ENCODE results near the gene ZNF222.

The ZNF222 gene

GRCh38 chr19:44025217-44025936 is at the start of gene ZNF222:
TSS of gene ZNF222 (plus strand) at chr19:44025379. CDS start at chr19:44025437, 58 bp downstream.
- H3K4me1 Mint-ChIP-seq, result peaks cover 27% of the 10 kb centered on the region
- peaks cover 29% of the 10 kb centered on the region for H3K9me3 Mint-ChIP-seq
- peak; percentile 38 to 79 for DNase-seq (ENCODE audit: low spot score in 2 of 2)

GRCh38 chr19:43976732-43977131 is 48.4 kb upstream of the ZNF222 start:
- no peak overlapping the region for H3K27ac Mint-ChIP-seq
- H3K4me3 Mint-ChIP-seq, result no peak overlapping the region
- no peak for ATAC-seq
- H3K4me1 Mint-ChIP-seq, result no peaks in the 10 kb centered on the region
- DNase-seq (ENCODE audit: low spot score in 2 of 2), result no peak
- H3K9me3 Mint-ChIP-seq, result peaks cover 28% of the 10 kb centered on the region
- no peaks in the 10 kb centered on the region for H3K36me3 Mint-ChIP-seq

More at GRCh38 chr19:44025217-44025936, at the start of gene ZNF222:
- peak; percentile 100 for ATAC-seq
- peaks cover 28% of the 10 kb centered on the region for H3K36me3 Mint-ChIP-seq
- peak within 1 kb of the TSS; percentile 92 for H3K4me3 Mint-ChIP-seq
- peak within 1 kb of the TSS; percentile 94 for H3K27ac Mint-ChIP-seq

- no peak for ATAC-seq
- Mint-ChIP-seq H3K4me3 (peak overlapping the region; percentile 82), H3K9me3 (peaks cover 8% of the 10 kb centered on the region), H3K4me1 (peaks cover 5% of the 10 kb centered on the region), H3K36me3 (peaks cover 3% of the 10 kb centered on the region), H3K27ac (peak overlapping the region; percentile 90)
- DNase-seq (ENCODE audit: low spot score in 2 of 2), result no peak
These were observed 41.7 kb upstream of the ZNF222 start for GRCh38 chr19:43983544-43983911.

- peaks cover 9% of the 10 kb centered on the region for H3K36me3 Mint-ChIP-seq
- H3K9me3 Mint-ChIP-seq, result peaks cover 9% of the 10 kb centered on the region
- H3K4me1 Mint-ChIP-seq, result peaks cover 5% of the 10 kb centered on the region
- peak; percentile 97 for ATAC-seq
- peak within 1 kb of the TSS; percentile 90 for H3K27ac Mint-ChIP-seq
- H3K4me3 Mint-ChIP-seq, result peak within 1 kb of the TSS; percentile 82
- DNase-seq (ENCODE audit: low spot score in 2 of 2), result peak; percentile 48 to 87
These were observed 41.1 kb upstream of the ZNF222 start, which contains the start of gene ZNF155 for GRCh38 chr19:43983912-43984686. TSS of gene ZNF155 (plus strand) at chr19:43984188. CDS start at chr19:43988544, 4,356 bp downstream.

GRCh38 chr19:43984687-43985000 is 40.5 kb upstream of the ZNF222 start:
- H3K4me3 Mint-ChIP-seq, result peak overlapping the region; percentile 82
- ATAC-seq (no peak), DNase-seq (ENCODE audit: low spot score in 2 of 2) (no peak)
- peaks cover 5% of the 10 kb centered on the region for H3K4me1 Mint-ChIP-seq
- peaks cover 9% of the 10 kb centered on the region for H3K9me3 Mint-ChIP-seq
- peaks cover 14% of the 10 kb centered on the region for H3K36me3 Mint-ChIP-seq
- peak overlapping the region; percentile 90 for H3K27ac Mint-ChIP-seq

- Mint-ChIP-seq H3K27ac (no peak overlapping the region), H3K9me3 (peaks cover 30% of the 10 kb centered on the region), H3K36me3 (peaks cover 49% of the 10 kb centered on the region), H3K4me3 (no peak overlapping the region), H3K4me1 (peaks cover 10% of the 10 kb centered on the region)
- ATAC-seq (no peak), DNase-seq (ENCODE audit: low spot score in 2 of 2) (no peak)
These were observed 27.4 kb upstream of the ZNF222 start for GRCh38 chr19:43997631-43998290.

GRCh38 chr19:44002212-44002565 is 23.0 kb upstream of the ZNF222 start:
- Mint-ChIP-seq H3K36me3 (peaks cover 14% of the 10 kb centered on the region), H3K9me3 (peaks cover 28% of the 10 kb centered on the region), H3K4me3 (peak overlapping the region; percentile 95), H3K27ac (peak overlapping the region; percentile 94), H3K4me1 (peaks cover 23% of the 10 kb centered on the region)
- DNase-seq (ENCODE audit: low spot score in 2 of 2), result no peak
- no peak for ATAC-seq

GRCh38 chr19:44002566-44003460 is 22.4 kb upstream of the ZNF222 start, which contains the start of gene ZNF230:
TSS of gene ZNF230 (plus strand) at chr19:44002957. CDS start at chr19:44007079, 4,122 bp downstream.
- H3K36me3 Mint-ChIP-seq, result peaks cover 17% of the 10 kb centered on the region
- ATAC-seq (peak; percentile 99), DNase-seq (ENCODE audit: low spot score in 2 of 2) (peak; percentile 59 to 87)
- H3K4me3 Mint-ChIP-seq, result peak within 1 kb of the TSS; percentile 95
- H3K9me3 Mint-ChIP-seq, result peaks cover 33% of the 10 kb centered on the region
- H3K27ac Mint-ChIP-seq, result peak within 1 kb of the TSS; percentile 94
- peaks cover 23% of the 10 kb centered on the region for H3K4me1 Mint-ChIP-seq

- Mint-ChIP-seq H3K9me3 (peaks cover 31% of the 10 kb centered on the region), H3K36me3 (peaks cover 24% of the 10 kb centered on the region), H3K4me1 (peaks cover 23% of the 10 kb centered on the region), H3K4me3 (peak overlapping the region; percentile 95), H3K27ac (peak overlapping the region; percentile 94)
- DNase-seq (ENCODE audit: low spot score in 2 of 2) (peak in 1 of 2 donors; percentile 56), ATAC-seq (peak; percentile 44)
These were observed 21.6 kb upstream of the ZNF222 start for GRCh38 chr19:44003461-44004009.

GRCh38 chr19:44005973-44006372 is 19.2 kb upstream of the ZNF222 start:
- no peak overlapping the region for H3K27ac Mint-ChIP-seq
- H3K9me3 Mint-ChIP-seq, result peaks cover 37% of the 10 kb centered on the region
- peaks cover 23% of the 10 kb centered on the region for H3K4me1 Mint-ChIP-seq
- H3K36me3 Mint-ChIP-seq, result peaks cover 48% of the 10 kb centered on the region
- ATAC-seq (no peak), DNase-seq (ENCODE audit: low spot score in 2 of 2) (no peak)
- H3K4me3 Mint-ChIP-seq, result no peak overlapping the region

- Mint-ChIP-seq H3K36me3 (peaks cover 50% of the 10 kb centered on the region), H3K4me3 (no peak overlapping the region), H3K4me1 (peaks cover 16% of the 10 kb centered on the region), H3K9me3 (peaks cover 35% of the 10 kb centered on the region), H3K27ac (no peak overlapping the region)
- DNase-seq (ENCODE audit: low spot score in 2 of 2), result no peak
- ATAC-seq, result no peak
These were observed 17.7 kb upstream of the ZNF222 start for GRCh38 chr19:44007473-44007872.

- peaks cover 46% of the 10 kb centered on the region for H3K9me3 Mint-ChIP-seq
These were observed 14.7 kb upstream of the ZNF222 start for GRCh38 chr19:44010468-44010867.

GRCh38 chr19:44019498-44019897 is 5.7 kb upstream of the ZNF222 start:
- peaks cover under 1% of the 10 kb centered on the region for H3K4me1 Mint-ChIP-seq
- no peak for ATAC-seq
- H3K4me3 Mint-ChIP-seq, result no peak overlapping the region
- peaks cover 38% of the 10 kb centered on the region for H3K9me3 Mint-ChIP-seq
- H3K36me3 Mint-ChIP-seq, result no peaks in the 10 kb centered on the region
- no peak for DNase-seq (ENCODE audit: low spot score in 2 of 2)
- H3K27ac Mint-ChIP-seq, result no peak overlapping the region

More at GRCh38 chr19:44010468-44010867, 14.7 kb upstream of the ZNF222 start:
- ATAC-seq (no peak), DNase-seq (ENCODE audit: low spot score in 2 of 2) (no peak)
- Mint-ChIP-seq H3K36me3 (peaks cover 44% of the 10 kb centered on the region), H3K4me3 (no peak overlapping the region), H3K4me1 (no peaks in the 10 kb centered on the region), H3K27ac (no peak overlapping the region)

GRCh38 chr19:44021221-44021620 is 4.0 kb upstream of the ZNF222 start:
- Mint-ChIP-seq H3K9me3 (peaks cover 37% of the 10 kb centered on the region), H3K36me3 (no peaks in the 10 kb centered on the region), H3K27ac (no peak overlapping the region), H3K4me3 (no peak overlapping the region), H3K4me1 (peaks cover 18% of the 10 kb centered on the region)
- DNase-seq (ENCODE audit: low spot score in 2 of 2) (no peak), ATAC-seq (no peak)

Data from stimulated activated effector memory CD8-positive, alpha-beta T cell treated with anti-CD3 and anti-CD28 coated beads, Interleukin-12 subunit alpha, Interleukin-12 subunit beta, amount 100 ng/mL, for 72 hours (primary cell).